ENCODE measurements around the gene RLF. TPM values are rescaled to one million over a fixed set of nuclear protein-coding genes. Genes with fewer than 3 reads are reported as not detected.
A peak's percentile ranks its signal among the peaks of the same experiment; 100 is the strongest.

Gene RLF
- total RNA-seq, 2 donors from 2014 or later = 16.8 to 21.2 TPM

DNA sequence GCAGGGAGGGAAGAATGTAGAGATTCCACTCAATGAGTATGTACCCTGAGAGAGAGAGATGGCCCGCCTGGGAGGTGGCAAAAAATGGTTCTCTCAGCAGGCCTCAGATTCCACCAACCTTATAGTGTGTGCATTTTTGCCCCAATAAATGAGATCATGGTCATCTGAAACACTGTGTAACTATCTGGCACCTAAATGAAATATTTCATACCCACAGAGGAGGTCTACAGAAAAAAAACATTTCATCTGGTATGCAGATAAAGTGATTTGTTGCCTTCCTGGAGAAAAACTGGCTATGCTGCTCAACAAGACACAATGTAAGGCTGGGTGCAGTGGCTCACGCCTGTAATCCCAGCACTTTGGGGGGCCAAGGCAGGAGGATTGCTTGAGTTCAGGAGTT lies 91.4 kb downstream of the RLF start:
- Mint-ChIP-seq H3K36me3 (ENCODE audit: insufficient read depth in 2 of 2) (peaks cover 3 to 4% of the 10 kb centered on the region in 2 donors), H3K4me3 (no peak overlapping the region), H3K9me3 (no peaks in the 10 kb centered on the region), H3K27me3 (ENCODE audit: low read depth) (peaks cover 9% of the 10 kb centered on the region), H3K4me1 (ENCODE audit: low read depth) (peaks cover 35% of the 10 kb centered on the region), H3K27ac (no peak overlapping the region)
- DNase-seq (no peak), ATAC-seq (replicated peaks in 1 of 2) (no peak)

DNA sequence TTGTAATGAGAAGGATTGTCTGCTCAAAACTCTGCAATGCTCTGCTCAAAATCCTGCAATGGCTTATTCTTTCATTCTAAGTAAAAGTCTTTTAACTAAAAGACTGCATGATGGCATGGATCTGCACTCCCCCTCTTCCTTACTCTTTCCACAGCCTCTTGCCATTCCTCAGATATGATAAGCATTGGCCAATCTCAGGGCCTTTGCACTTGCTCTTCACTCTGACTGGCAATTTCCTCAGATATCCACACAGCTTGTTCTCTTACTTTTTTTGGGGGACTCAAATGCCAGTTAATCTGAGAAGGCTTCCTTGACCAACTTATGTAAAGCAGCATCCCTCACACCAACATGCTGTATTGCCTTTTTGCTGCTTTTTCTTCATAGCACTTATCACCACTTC lies 94.0 kb downstream of the RLF start:
- H3K27me3 Mint-ChIP-seq (ENCODE audit: low read depth) = no peaks in the 10 kb centered on the region
- H3K9me3 Mint-ChIP-seq = no peaks in the 10 kb centered on the region
- no peak for ATAC-seq (replicated peaks in 1 of 2)
- H3K4me1 Mint-ChIP-seq (ENCODE audit: low read depth) = peaks cover 40% of the 10 kb centered on the region
- H3K36me3 Mint-ChIP-seq (ENCODE audit: insufficient read depth in 2 of 2) = peaks cover 7 to 8% of the 10 kb centered on the region in 2 donors
- DNase-seq = no peak
- peak overlapping the region; percentile 69 for H3K27ac Mint-ChIP-seq
- H3K4me3 Mint-ChIP-seq = no peak overlapping the region

GRCh38 chr1:40256401-40257084 lies 95.4 kb downstream of the RLF start:
- Mint-ChIP-seq H3K27me3 (ENCODE audit: low read depth) (no peaks in the 10 kb centered on the region), H3K36me3 (ENCODE audit: insufficient read depth in 2 of 2) (peaks cover 7 to 10% of the 10 kb centered on the region in 2 donors), H3K27ac (peak overlapping the region; percentile 99), H3K4me1 (ENCODE audit: low read depth) (peaks cover 47% of the 10 kb centered on the region), H3K4me3 (peak overlapping the region; percentile 96 to 98), H3K9me3 (no peaks in the 10 kb centered on the region)
- no peak for ATAC-seq (replicated peaks in 1 of 2)
- DNase-seq = no peak

GRCh38 chr1:40257313-40257687 lies 96.1 kb downstream of the RLF start:
- peak; percentile 8 to 19 for ATAC-seq (replicated peaks in 1 of 2)
- no peaks in the 10 kb centered on the region for H3K27me3 Mint-ChIP-seq (ENCODE audit: low read depth)
- H3K4me3 Mint-ChIP-seq = peak overlapping the region; percentile 96 to 98
- H3K9me3 Mint-ChIP-seq = no peaks in the 10 kb centered on the region
- H3K36me3 Mint-ChIP-seq (ENCODE audit: insufficient read depth in 2 of 2) = peaks cover 8 to 18% of the 10 kb centered on the region in 2 donors
- DNase-seq = peak in 1 of 2 donors; percentile 43
- peak overlapping the region; percentile 99 for H3K27ac Mint-ChIP-seq
- peaks cover 52% of the 10 kb centered on the region for H3K4me1 Mint-ChIP-seq (ENCODE audit: low read depth)

GRCh38 chr1:40257688-40258444 lies 96.7 kb downstream of the RLF start, which contains the start of gene ZMPSTE24:
Gene ZMPSTE24, plus strand, starts transcription at chr1:40258236. Its CDS starts 36 bp downstream, at chr1:40258272.
- Mint-ChIP-seq H3K36me3 (ENCODE audit: insufficient read depth in 2 of 2) (peaks cover 10 to 21% of the 10 kb centered on the region in 2 donors), H3K27me3 (ENCODE audit: low read depth) (no peaks in the 10 kb centered on the region), H3K27ac (peak within 1 kb of the TSS; percentile 99), H3K4me1 (ENCODE audit: low read depth) (peaks cover 58% of the 10 kb centered on the region), H3K9me3 (no peaks in the 10 kb centered on the region), H3K4me3 (peak within 1 kb of the TSS; percentile 96 to 98)
- peak; percentile 95 for DNase-seq
- ATAC-seq (replicated peaks in 1 of 2) = peak; percentile 97

GRCh38 chr1:40258445-40258769 lies 97.2 kb downstream of the RLF start:
- Mint-ChIP-seq H3K9me3 (no peaks in the 10 kb centered on the region), H3K36me3 (ENCODE audit: insufficient read depth in 2 of 2) (peaks cover 10 to 27% of the 10 kb centered on the region in 2 donors), H3K4me1 (ENCODE audit: low read depth) (peaks cover 63% of the 10 kb centered on the region), H3K27me3 (ENCODE audit: low read depth) (no peaks in the 10 kb centered on the region), H3K4me3 (peak overlapping the region; percentile 96 to 98), H3K27ac (peak overlapping the region; percentile 99)
- ATAC-seq (replicated peaks in 1 of 2) (no peak), DNase-seq (no peak)

GRCh38 chr1:40264354-40264781 lies 103.2 kb downstream of the RLF start:
- H3K9me3 Mint-ChIP-seq = no peaks in the 10 kb centered on the region
- peaks cover 9 to 37% of the 10 kb centered on the region in 2 donors for H3K36me3 Mint-ChIP-seq (ENCODE audit: insufficient read depth in 2 of 2)
- peak overlapping the region; percentile 96 for H3K27ac Mint-ChIP-seq
- peak overlapping the region; percentile 46 to 72 for H3K4me3 Mint-ChIP-seq
- ATAC-seq (replicated peaks in 1 of 2) (peak; percentile 94), DNase-seq (peak; percentile 45 to 58)
- H3K27me3 Mint-ChIP-seq (ENCODE audit: low read depth) = no peaks in the 10 kb centered on the region
- H3K4me1 Mint-ChIP-seq (ENCODE audit: low read depth) = peaks cover 71% of the 10 kb centered on the region

- Mint-ChIP-seq H3K27me3 (ENCODE audit: low read depth) (no peaks in the 10 kb centered on the region), H3K4me3 (peak overlapping the region in 1 of 2 donors; percentile 39), H3K4me1 (ENCODE audit: low read depth) (peaks cover 72% of the 10 kb centered on the region), H3K27ac (peak overlapping the region; percentile 96), H3K9me3 (no peaks in the 10 kb centered on the region), H3K36me3 (ENCODE audit: insufficient read depth in 2 of 2) (peaks cover 10 to 40% of the 10 kb centered on the region in 2 donors)
- ATAC-seq (replicated peaks in 1 of 2) = no peak
- no peak for DNase-seq
Observed at GRCh38 chr1:40265298-40265697, 104.1 kb downstream of the RLF start.

DNA sequence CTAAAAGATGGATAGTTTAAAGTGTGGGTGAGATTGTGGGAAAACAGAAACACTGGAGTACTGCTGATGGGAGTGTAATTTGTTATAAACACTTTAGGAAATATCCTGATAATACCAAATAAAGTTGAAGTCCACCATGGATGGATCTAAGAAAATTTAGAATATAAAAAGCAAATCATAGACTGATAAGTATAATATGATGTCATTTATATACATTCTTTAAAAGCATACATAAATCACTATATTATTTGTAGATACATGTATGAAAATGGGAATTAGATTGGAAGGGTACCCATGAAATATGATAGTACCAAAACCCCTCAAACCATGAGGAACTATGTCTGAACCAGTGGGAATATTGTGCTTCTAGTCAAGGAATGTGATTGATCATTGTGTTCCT lies 104.7 kb downstream of the RLF start:
- no peak overlapping the region for H3K4me3 Mint-ChIP-seq
- no peaks in the 10 kb centered on the region for H3K27me3 Mint-ChIP-seq (ENCODE audit: low read depth)
- peaks cover 14 to 44% of the 10 kb centered on the region in 2 donors for H3K36me3 Mint-ChIP-seq (ENCODE audit: insufficient read depth in 2 of 2)

GRCh38 chr1:40266786-40267535 lies 105.8 kb downstream of the RLF start:
- ATAC-seq (replicated peaks in 1 of 2) = no peak
- Mint-ChIP-seq H3K36me3 (ENCODE audit: insufficient read depth in 2 of 2) (peaks cover 12 to 42% of the 10 kb centered on the region in 2 donors), H3K27ac (peak overlapping the region; percentile 82), H3K4me1 (ENCODE audit: low read depth) (peaks cover 68% of the 10 kb centered on the region), H3K9me3 (no peaks in the 10 kb centered on the region), H3K4me3 (no peak overlapping the region), H3K27me3 (ENCODE audit: low read depth) (no peaks in the 10 kb centered on the region)
- no peak for DNase-seq

More for the DNA sequence above, 104.7 kb downstream of the RLF start:
- no peak for DNase-seq
- peaks cover 72% of the 10 kb centered on the region for H3K4me1 Mint-ChIP-seq (ENCODE audit: low read depth)
- H3K27ac Mint-ChIP-seq = peak overlapping the region; percentile 65
- ATAC-seq (replicated peaks in 1 of 2) = no peak
- H3K9me3 Mint-ChIP-seq = no peaks in the 10 kb centered on the region

GRCh38 chr1:40267767-40268187 lies 106.6 kb downstream of the RLF start:
- peaks cover 67% of the 10 kb centered on the region for H3K4me1 Mint-ChIP-seq (ENCODE audit: low read depth)
- no peaks in the 10 kb centered on the region for H3K27me3 Mint-ChIP-seq (ENCODE audit: low read depth)
- ATAC-seq (replicated peaks in 1 of 2) (no peak), DNase-seq (no peak)
- H3K36me3 Mint-ChIP-seq (ENCODE audit: insufficient read depth in 2 of 2) = peaks cover 10 to 43% of the 10 kb centered on the region in 2 donors
- peak overlapping the region; percentile 87 for H3K27ac Mint-ChIP-seq
- no peaks in the 10 kb centered on the region for H3K9me3 Mint-ChIP-seq
- H3K4me3 Mint-ChIP-seq = peak overlapping the region in 1 of 2 donors; percentile 25

GRCh38 chr1:40268211-40268610 lies 107.0 kb downstream of the RLF start:
- peaks cover 12 to 43% of the 10 kb centered on the region in 2 donors for H3K36me3 Mint-ChIP-seq (ENCODE audit: insufficient read depth in 2 of 2)

More at GRCh38 chr1:40268211-40268610, 107.0 kb downstream of the RLF start:
- peaks cover 66% of the 10 kb centered on the region for H3K4me1 Mint-ChIP-seq (ENCODE audit: low read depth)
- no peak overlapping the region for H3K4me3 Mint-ChIP-seq
- DNase-seq (no peak), ATAC-seq (replicated peaks in 1 of 2) (no peak)
- peak overlapping the region; percentile 87 for H3K27ac Mint-ChIP-seq
- H3K27me3 Mint-ChIP-seq (ENCODE audit: low read depth) = no peaks in the 10 kb centered on the region
- no peaks in the 10 kb centered on the region for H3K9me3 Mint-ChIP-seq

All from activated T-cell treated with anti-CD3 and anti-CD28 coated beads, Interleukin-2, amount 50 U/mL, for 72 hours (primary cell).